Measurements from ENCODE around the gene QRFP.

Gene QRFP

DNA sequence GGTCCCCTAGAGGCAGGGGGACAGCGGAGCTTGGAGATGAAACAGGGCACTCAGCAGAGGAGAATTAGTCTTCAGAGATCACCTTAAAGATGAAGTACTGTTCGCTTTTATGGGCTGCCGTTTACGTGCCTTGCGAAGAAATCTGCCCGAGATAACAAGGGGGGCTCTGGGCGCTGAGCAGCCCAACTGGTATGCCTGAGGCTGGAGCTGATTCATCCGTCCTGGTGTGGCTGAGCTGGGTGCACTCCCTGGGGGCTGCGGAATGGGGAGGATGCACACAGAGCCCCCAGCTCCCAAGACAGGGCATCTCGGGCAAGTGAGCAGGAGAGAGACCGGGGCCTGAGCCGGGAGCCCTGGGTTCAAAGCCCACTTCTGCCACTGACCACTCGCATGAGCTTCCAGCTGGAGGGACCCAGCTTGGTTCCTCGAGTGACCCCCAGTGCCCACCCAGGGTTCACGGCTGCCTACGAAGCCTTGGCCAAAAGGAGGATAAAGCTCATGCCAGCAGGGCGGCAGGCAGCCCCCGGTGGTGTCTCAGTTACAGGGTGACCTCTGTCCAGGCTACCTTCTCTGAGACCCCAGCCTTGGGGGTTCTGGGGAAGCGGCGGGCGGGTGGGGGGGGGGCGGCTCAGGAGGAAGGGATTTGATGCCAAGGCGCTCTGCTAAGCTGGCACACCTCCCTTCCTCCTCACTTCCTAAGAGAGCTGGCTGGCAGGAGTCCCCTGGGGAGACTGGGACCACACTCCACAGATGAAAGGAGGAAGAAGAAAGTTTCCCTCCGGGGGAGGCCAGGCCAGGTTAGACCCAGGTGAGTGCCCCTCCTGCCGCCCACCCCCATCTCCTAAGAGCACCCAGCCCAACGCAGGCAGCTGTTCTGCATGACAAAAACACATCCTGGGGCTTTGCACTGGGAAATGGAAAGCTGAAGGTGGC, 36.8 kb upstream of the QRFP start:
- DNase-seq (ENCODE audit: low spot score), result no peak

GRCh38 chr9:130932255-130933079, 35.9 kb upstream of the QRFP start:
- no peak for DNase-seq (ENCODE audit: low spot score)

- DNase-seq (ENCODE audit: low spot score), result no peak
Measured at GRCh38 chr9:130931508-130932254, 35.1 kb upstream of the QRFP start.

GRCh38 chr9:130930804-130931349, 34.3 kb upstream of the QRFP start:
- DNase-seq (ENCODE audit: low spot score), result no peak

GRCh38 chr9:130930132-130930803, 33.7 kb upstream of the QRFP start:
- DNase-seq (ENCODE audit: low spot score), result no peak

GRCh38 chr9:130929571-130930038, 33.0 kb upstream of the QRFP start:
- DNase-seq (ENCODE audit: low spot score), result no peak

GRCh38 chr9:130927995-130928900, 31.6 kb upstream of the QRFP start:
- DNase-seq (ENCODE audit: low spot score), result peak; percentile 87

GRCh38 chr9:130927338-130927737, 30.7 kb upstream of the QRFP start:
- no peak for DNase-seq (ENCODE audit: low spot score)

DNA sequence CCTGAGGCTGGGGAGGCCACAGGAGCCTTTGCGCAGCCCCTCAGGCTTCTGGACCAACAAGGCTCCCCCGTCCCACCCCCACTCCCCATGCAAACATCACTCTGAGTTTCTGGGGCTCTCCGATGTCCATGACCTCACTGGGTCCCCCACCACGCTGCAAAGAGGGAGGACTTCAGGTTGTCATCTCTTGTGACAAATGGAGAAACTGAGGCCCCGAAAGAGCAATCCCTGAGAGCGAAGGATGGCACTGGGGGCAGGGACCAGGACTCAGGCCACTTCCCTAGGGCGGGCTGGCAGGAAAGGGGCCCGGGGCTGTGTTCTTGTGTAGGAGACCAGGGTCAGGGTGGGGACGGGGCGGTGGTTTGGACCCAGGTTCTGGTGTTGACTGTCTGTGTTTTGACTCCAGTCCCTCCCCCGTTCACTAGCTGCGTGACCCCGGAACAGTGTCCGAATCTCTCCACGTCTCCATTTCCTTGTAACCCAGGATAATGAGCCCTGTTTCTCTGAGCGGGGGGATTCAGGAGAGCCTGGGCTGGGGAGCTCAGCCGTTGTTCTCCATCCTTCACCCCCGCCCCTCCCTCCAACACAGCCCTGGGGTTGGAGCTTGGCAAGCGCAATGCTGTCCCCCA, 28.6 kb upstream of the QRFP start:
- DNase-seq (ENCODE audit: low spot score), result no peak

GRCh38 chr9:130924448-130924788, 27.8 kb upstream of the QRFP start:
- DNase-seq (ENCODE audit: low spot score), result no peak

- DNase-seq (ENCODE audit: low spot score), result no peak
Measured at GRCh38 chr9:130923611-130924447, 27.2 kb upstream of the QRFP start.

- DNase-seq (ENCODE audit: low spot score), result no peak
Measured at GRCh38 chr9:130922893-130923610, 26.4 kb upstream of the QRFP start.

- DNase-seq (ENCODE audit: low spot score), result no peak
Measured at GRCh38 chr9:130921989-130922892, 25.6 kb upstream of the QRFP start.

GRCh38 chr9:130921300-130921988, 24.8 kb upstream of the QRFP start:
- no peak for DNase-seq (ENCODE audit: low spot score)

DNA sequence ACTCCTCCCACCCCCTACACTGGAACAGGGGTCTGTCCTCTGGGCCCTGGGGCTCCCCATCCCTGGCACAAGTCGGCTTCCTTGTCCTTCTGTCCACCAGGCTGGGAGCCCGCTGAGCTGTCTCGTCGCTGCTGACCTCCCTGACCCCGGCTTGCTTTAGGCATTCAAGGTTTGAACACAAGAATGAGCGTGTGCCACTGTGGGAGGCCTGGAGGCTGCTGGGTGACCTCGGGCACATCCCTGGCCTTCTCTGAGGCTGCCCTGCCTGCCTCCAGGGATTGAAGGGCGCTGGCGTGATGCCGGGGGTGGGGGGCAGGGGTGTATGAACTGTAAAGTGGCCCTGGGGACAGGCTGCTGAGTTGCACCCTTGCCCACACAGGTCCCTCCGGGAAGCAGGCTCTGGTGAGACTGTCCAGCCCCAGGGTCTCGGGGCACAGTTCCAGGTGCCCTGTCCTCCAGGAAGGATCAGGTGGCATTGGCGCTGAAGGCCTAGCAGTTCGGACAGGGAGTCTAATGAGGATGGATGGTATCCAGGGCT, 24.2 kb upstream of the QRFP start:
- no peak for DNase-seq (ENCODE audit: low spot score)

- no peak for DNase-seq (ENCODE audit: low spot score)
Measured at GRCh38 chr9:130920233-130920632, 23.6 kb upstream of the QRFP start.

All from COLO829 (cell line).